ENCODE measurements around the gene EFCAB9.

The EFCAB9 gene

GRCh38 chr5:172166030-172166826, 27.7 kb upstream of the EFCAB9 start:
- no peak for DNase-seq

- DNase-seq = no peak
These were observed 26.1 kb upstream of the EFCAB9 start for GRCh38 chr5:172167895-172168294.

GRCh38 chr5:172168311-172168710, 25.7 kb upstream of the EFCAB9 start:
- no peak for DNase-seq

DNA sequence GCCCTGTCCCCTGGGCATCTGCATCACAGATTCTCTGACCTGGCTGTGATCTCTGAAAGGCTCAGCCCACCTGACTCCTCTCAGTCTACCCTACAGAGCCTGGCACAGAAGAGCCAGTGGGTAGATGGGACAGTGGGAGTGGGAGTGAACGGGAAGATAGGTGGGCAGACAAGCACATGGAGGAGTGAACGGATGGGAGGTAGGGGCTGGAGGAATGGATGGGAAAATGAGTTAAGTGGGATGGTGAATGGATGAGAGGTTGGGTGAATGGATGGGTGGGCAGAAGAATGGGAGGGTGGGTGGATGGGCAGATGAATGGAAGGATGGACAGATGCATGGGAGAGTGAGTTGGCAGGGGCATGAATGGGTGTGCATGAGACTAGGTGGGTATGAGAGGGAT, 24.8 kb upstream of the EFCAB9 start:
- no peak for DNase-seq

- DNase-seq = no peak
These were observed 23.7 kb upstream of the EFCAB9 start for GRCh38 chr5:172170251-172170701.

- DNase-seq = no peak
These were observed 22.9 kb upstream of the EFCAB9 start for GRCh38 chr5:172171118-172171517.

- no peak for DNase-seq
These were observed 20.9 kb upstream of the EFCAB9 start for GRCh38 chr5:172172912-172173563.

DNA sequence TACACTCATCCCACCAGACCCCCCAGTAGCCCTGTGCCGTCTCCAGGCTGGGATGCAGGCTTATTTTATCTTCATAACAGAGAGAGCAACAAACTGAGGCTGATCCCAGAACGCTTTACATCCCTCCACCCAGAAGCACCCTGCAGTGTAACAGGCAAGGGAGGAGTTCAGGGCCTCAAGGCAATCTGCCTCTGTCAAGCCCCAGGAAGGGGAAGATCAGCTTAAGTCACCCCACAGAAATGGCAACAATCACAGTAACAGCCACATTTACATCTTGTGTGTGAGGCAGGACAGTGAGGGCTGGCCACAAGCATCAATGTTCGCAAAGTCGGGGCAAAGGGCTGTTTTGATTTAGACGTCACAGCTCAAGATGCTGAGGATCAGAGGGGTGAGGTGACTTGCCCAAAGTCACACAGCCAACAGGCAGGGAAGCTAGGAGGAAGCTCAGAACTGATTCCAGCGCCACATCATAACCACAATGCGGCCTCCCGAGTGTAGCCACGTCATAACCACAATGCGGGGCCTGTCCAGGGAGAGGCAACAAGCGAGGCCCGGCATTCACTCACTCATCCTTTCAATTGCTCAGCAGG, 20.3 kb upstream of the EFCAB9 start:
- no peak for DNase-seq

- DNase-seq = no peak
These were observed 18.7 kb upstream of the EFCAB9 start for GRCh38 chr5:172175263-172175719.

DNA sequence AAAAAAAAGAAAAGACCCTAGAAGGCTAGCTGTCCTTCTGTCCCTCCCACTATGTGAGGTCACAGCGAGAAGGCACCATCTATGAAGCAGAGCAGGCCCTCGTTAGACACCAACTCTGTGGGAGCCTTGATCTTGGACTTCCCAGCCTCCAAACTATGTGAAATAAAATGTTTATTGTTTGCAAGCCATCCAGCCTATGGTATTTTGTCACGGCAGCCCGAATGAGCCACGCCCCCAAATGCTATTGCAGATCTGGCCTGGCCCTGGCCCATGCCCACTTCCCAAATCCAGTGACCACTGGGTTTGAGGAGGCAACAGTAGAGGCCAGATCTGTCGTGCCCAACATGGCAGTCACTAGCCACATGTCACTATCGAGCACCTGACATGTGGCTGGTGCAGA, 16.8 kb upstream of the EFCAB9 start:
- no peak for DNase-seq

DNA sequence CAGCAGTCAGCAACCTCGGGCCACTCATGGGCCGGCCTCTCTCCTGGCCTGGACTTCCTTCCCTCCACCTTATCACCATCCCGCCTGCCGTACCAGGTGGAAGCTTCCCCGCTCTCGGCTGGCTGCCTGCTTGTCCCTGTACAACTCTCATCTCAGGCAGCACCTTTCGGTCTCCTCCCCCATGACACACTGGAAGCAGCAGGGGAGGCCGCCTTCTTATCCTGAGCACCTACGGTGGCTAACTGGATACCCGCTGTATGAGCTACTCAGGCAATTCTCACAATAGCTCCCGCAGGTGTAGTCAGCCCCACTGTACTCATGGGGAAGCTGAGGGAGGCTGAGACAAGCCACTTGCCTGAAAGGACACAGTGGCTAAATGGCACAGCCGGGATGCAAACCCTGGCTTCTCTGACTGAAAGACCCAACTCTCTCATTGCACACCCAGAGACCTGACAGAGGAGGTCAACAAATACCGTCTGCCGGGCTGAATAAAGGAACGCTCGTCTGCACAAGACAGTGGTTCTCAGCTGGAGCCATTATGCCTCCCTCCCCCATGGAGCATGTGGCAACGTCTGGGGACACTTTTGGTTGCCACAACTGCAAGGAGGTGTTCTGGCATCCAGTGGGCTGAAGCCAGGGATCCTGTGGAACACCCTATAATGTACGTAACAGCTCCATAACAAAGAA, 15.5 kb upstream of the EFCAB9 start:
- no peak for DNase-seq

DNA sequence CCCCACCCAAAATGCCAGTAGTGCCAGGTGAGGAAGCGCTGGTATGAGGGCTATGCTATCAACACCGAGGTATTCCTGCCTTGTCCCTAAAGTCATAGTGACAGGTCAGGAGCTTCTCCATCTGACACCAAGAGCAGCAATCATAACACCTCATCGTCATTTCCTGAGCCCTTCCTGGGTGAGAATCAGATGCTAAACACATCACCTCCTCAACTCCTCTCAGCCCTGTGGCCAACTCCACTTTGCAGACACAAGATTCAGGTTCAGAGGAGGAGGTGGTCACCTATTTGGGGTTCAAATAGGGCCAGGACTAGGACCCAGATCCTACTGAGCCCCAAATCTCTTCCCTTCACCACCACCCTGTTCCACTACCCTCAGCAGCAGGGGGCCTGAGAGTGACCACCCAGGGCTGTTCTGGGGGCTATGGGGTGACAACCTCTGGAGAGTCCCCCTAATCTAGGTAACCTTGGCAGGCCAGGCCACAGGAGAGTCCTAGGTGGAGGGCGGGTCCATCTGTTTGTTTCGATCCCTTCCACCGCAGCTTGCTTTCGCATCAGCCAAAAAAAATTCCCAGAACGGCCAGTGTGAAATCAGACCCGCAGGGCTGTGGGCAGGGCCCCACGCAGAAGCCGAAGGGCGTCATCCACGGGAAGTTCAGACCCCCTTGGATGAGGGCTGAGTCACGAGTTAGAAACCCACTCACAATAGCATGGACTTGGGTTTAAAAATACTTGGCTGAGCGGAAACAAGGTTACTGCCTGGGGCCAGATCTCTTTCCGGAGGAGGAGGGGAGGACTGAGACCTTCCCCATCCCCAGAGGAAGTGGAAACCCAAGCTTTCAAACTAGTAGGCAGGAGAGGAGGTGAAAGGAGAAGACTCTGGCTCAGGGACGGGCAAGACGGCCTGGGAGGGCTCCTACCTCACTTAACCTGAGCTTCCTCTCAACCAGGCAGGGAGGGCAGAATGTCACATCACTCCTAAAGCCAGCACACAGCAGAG, 14.7 kb upstream of the EFCAB9 start:
- no peak for DNase-seq

DNA sequence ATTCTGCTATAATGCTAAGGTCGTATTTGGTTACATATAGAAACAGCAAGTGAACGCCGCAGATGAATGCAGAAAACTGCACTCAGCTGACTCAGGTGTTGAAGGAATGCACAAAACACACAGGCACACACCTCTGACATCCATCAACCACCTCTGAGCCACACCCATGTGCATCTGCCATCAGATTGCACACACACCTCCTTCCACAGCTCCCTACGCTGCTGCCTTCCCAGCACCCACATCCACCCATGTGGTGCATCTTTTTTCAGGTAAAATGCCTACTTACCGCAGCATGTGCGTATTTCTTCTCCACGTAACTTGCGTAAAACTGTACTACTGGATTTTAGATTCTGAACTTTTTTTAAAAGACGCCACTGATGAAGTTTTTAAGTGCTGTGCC, 13.0 kb upstream of the EFCAB9 start:
- no peak for DNase-seq

DNA sequence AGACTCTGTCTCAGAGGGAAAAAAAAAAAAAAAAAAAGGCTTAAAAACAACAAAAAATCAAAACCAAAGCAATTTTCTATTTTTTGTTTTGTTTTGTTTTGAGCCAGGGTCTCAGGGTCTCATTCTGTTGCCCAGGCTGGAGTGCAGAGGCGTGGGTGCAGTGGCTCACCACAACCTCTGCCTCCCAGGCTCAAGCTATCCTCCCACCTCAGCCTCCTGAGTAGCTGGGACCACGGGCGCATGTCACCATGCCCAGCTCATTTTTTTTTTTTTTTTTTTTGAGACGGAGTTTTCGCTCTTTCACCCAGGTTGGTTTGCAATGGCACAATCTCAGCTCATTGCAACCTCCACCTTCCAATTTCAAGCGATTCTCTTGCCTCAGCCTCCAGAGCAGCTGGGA, 11.7 kb upstream of the EFCAB9 start:
- DNase-seq = no peak

DNA sequence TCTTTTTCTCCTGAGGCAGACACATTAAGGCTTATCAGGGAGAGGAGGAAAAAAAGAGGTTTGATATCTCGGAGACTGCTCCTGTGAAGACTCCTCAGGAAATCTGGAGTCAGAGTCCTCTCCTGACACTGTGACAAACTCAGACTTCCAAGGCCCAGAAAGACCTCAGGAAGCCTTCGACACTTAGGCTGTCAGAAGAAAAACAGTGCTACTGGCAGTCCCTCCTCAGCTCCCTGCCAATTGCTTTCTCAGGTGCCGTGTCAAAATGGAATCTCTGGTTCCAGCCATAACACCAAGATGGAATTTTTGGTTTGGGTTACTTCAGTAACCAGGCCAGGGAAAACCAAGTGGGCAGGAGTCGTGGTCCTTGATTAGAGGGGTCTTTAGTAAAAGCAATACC, 10.1 kb upstream of the EFCAB9 start:
- no peak for DNase-seq

GRCh38 chr5:172185096-172185461, 8.9 kb upstream of the EFCAB9 start:
- DNase-seq = no peak

- DNase-seq = no peak
These were observed 7.8 kb upstream of the EFCAB9 start for GRCh38 chr5:172186114-172186695.

DNA sequence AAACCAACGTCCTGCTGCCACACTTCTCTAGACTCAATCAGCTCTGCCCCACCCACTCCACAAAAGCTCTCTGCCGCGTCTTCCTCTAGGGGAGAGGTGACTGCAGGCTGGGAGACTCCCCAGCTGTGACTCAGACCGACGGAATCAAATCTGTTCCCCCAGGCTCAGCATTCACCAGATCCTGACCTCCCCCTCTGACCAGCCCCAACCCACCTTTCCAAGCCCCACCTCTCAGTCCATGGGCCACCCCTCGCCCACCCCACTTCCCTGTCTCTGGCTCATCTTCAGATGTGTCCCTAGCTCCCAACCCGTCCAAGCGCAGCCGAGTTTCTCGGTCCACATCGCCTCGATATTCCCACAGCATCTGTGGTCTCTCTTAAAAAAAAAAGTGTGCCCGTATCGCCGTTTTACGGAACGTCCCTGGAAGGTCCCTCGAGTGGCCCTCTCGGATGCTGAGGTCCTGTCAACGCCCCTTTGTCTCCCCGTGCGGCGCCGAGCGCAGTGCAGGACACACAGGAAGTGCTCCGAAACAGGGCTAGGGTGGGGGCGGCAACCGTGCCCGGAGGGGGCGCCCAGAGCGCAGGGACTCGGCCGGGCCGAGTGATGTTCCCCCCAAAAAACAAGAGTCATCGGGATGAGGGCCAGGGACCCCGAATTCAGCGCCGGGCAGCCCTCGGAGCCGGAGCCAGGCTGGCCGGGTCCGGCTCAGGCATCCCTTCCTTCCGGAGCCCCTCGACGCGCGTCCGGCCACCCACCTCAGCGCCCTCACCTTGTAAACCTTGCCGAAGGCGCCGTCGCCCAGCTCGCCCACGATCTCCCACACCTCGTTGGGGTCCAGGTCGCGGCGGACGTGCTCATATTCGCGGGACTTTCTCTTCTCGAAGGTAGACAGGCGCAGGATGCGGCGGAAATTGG, 6.6 kb upstream of the EFCAB9 start:
- no peak for DNase-seq

- DNase-seq = no peak
These were observed 5.7 kb upstream of the EFCAB9 start, which contains the start of gene STK10 for GRCh38 chr5:172188033-172188892. STK10 (minus strand) TSS chr5:172188224; CDS start chr5:172188042, 182 bp downstream.

Data from NCI-H187 treated with DMSO at 0.1 percent for 48 hours (cell line).